ENCODE data around the gene THADA.

- TF ChIP-seq CTCF (IDR thresholded peaks at IDR 0.05) (no peak), POLR2A (IDR thresholded peaks at IDR 0.05) (peak in 1 of 2 donors; percentile 26)
Measured at GRCh38 chr2:43222475-43223309, 373.1 kb downstream of the THADA start.

Data from thyroid gland (tissue), 4 donors.